ENCODE measurements around the gene MRPL46. TPM values are rescaled to one million over a fixed set of nuclear protein-coding genes. Genes with fewer than 3 reads are reported as not detected.

The MRPL46 gene
- total and polyA plus RNA-seq, 2 of the 8 experiments (the other 6 are each of a cell fraction or from before 2014, with no cell fraction given): 17.2 to 24.5 TPM

DNA sequence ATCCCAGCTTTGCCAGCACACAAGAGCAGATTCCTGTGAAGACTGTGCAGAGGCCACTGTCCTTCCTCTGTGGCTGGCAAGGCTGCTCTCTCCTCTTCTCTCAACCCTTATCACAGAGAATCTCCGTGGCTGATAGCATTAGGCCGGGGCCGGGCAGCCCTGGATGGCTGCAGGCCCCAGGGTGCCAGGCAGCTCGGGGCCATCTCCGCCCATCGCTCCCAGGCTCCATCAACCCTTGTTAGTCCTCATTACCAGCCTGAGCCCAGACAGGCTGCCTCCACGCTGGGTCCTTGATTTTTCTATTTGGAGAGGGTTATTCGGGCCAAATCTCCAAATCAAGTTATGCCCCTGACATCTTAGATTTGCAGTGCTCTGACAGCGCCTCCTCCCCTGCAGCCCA lies 39.1 kb downstream of the MRPL46 start (continued):
- TF ChIP-seq SIRT6 (IDR thresholded peaks at IDR 0.05; ENCODE audit: low read length) (no peak), SP4 (IDR thresholded peaks at IDR 0.05; ENCODE audit: low read length) (no peak), RBBP5 (IDR thresholded peaks at IDR 0.05; ENCODE audit: borderline replicate concordance, low read depth, low read length) (no peak), YY1 (IDR thresholded peaks at IDR 0.05; ENCODE audit: low read depth, low read length) (no peak), POLR2AphosphoS5 (IDR thresholded peaks at IDR 0.05; ENCODE audit: low read depth, low read length) (no peak), JUN (IDR thresholded peaks at IDR 0.05; ENCODE audit: low read depth, low read length) (no peak)

Data from H1 (cell line).